Measurements from ENCODE around the gene NBEAL2. TPM values are rescaled to one million over a fixed set of nuclear protein-coding genes. Genes with fewer than 3 reads are reported as not detected.

The NBEAL2 gene
- total RNA-seq, 1 donor from 2014 or later: 20.0 TPM

- no peaks in the 10 kb centered on the region for H3K27me3 ChIP-seq (ENCODE audit: control insufficient read depth, insufficient read depth, low read length)
- DNase-seq (ENCODE audit: low read depth): no peak
- H3K4me3 ChIP-seq (ENCODE audit: low read depth, low read length): no peak overlapping the region
- TF ChIP-seq, protein P1, sequence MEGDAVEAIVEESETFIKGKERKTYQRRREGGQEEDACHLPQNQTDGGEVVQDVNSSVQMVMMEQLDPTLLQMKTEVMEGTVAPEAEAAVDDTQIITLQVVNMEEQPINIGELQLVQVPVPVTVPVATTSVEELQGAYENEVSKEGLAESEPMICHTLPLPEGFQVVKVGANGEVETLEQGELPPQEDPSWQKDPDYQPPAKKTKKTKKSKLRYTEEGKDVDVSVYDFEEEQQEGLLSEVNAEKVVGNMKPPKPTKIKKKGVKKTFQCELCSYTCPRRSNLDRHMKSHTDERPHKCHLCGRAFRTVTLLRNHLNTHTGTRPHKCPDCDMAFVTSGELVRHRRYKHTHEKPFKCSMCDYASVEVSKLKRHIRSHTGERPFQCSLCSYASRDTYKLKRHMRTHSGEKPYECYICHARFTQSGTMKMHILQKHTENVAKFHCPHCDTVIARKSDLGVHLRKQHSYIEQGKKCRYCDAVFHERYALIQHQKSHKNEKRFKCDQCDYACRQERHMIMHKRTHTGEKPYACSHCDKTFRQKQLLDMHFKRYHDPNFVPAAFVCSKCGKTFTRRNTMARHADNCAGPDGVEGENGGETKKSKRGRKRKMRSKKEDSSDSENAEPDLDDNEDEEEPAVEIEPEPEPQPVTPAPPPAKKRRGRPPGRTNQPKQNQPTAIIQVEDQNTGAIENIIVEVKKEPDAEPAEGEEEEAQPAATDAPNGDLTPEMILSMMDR (IDR thresholded peaks at IDR 0.05; ENCODE audit: insufficient read depth, low read length, severe bottlenecking): no peak
- FAIRE-seq: no peak
- H3K36me3 ChIP-seq (ENCODE audit: control insufficient read depth, insufficient read depth, low read length): peaks cover 20% of the 10 kb centered on the region
Measured at GRCh38 chr3:46987319-46987742, 7.9 kb downstream of the NBEAL2 start.

DNA sequence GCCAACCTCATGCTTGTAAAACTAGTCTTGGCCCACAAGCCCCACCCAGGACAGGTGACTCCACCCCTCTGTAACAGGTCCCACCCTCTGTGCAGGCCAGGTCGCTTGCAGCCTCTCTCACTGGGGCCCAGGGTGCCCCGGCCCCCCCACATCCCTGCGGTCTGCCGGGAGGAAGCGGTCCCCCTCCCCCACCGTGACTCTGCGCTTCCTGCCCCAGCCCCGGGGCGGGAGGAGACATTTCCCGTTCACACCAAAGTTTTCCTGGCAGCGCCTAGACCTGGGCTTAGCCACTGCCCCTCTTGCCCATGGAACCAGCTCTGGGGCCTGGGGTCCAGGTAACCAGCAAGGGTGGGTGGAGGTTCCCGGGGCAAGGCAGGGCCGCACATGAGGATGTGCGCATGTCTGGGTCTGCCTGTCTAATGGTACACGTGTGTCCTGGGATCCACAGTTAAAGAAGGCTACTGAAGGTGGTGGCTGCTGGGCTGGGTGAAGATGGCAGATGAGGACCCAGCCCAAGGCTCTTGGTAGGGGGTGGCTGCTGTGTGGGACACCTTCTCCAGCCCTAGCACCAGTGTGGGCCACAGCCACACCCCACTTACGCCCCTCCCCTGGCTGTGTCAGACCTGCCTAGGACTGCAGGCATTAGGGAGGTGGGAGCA, 8.4 kb downstream of the NBEAL2 start:
- Histone ChIP-seq H3K27me3 (ENCODE audit: control insufficient read depth, insufficient read depth, low read length) (no peaks in the 10 kb centered on the region), H3K4me3 (ENCODE audit: low read depth, low read length) (no peak overlapping the region), H3K36me3 (ENCODE audit: control insufficient read depth, insufficient read depth, low read length) (peaks cover 24% of the 10 kb centered on the region)
- TF ChIP-seq, protein P1 (IDR thresholded peaks at IDR 0.05; ENCODE audit: insufficient read depth, low read length, severe bottlenecking): no peak
- DNase-seq (ENCODE audit: low read depth) (peak; percentile 70), FAIRE-seq (no peak)

DNA sequence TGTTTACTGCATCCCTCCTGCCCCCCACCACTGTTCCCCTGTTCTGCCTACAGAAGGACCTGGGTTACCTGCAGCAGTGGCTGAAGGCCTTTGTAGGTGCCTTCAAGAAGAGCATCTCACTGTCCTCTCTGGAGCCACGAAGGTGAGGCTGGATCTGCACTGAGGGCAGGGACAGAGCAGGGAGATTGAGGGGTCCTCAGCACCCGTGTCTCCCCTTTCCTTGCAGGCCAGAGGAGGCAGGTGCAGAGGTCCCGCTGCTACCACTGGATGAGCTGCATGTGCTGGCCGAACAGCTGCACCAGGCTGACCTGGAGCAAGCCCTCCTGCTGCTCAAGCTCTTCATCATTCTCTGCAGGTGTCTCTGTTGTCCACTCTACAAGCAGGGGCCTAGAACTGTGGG, 9.2 kb downstream of the NBEAL2 start:
- no peaks in the 10 kb centered on the region for H3K27me3 ChIP-seq (ENCODE audit: control insufficient read depth, insufficient read depth, low read length)
- TF ChIP-seq, protein P1 (IDR thresholded peaks at IDR 0.05; ENCODE audit: insufficient read depth, low read length, severe bottlenecking): no peak
- peaks cover 25% of the 10 kb centered on the region for H3K36me3 ChIP-seq (ENCODE audit: control insufficient read depth, insufficient read depth, low read length)
- no peak for DNase-seq (ENCODE audit: low read depth)
- FAIRE-seq: no peak
- H3K4me3 ChIP-seq (ENCODE audit: low read depth, low read length): no peak overlapping the region

DNA sequence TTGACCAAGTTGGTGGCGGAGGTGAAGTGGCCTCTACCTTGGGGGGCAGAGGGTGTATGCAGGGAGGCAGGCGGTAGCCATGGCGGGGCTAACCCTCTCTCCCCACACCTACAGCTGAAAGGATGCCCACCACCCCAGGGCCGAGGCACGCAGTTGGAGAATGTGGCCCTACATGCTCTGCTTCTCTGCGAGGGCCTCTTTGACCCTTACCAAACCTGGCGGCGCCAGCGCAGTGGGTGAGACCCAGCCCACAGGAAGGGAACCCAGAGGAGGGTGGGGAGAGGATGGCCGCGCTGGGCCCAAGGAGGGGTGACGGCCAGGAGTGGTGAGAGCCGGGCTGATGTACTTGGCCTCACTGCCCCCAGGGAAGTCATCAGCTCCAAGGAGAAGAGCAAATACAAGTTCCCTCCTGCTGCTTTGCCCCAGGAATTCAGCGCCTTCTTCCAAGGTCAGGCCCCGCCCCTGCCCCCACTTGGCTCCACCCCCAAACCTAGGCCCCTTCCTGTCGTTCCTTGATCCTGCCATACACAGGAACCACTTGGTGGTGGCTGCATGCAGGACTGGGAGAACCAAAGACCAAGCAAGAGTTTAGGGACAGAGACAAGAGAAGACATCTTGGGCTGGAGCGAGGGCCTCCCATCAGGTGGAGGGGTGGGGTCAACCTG, 9.8 kb downstream of the NBEAL2 start:
- TF ChIP-seq, protein P1 (IDR thresholded peaks at IDR 0.05; ENCODE audit: insufficient read depth, low read length, severe bottlenecking): no peak
- FAIRE-seq (no peak), DNase-seq (ENCODE audit: low read depth) (no peak)
- Histone ChIP-seq H3K4me3 (ENCODE audit: low read depth, low read length) (no peak overlapping the region), H3K36me3 (ENCODE audit: control insufficient read depth, insufficient read depth, low read length) (peaks cover 26% of the 10 kb centered on the region), H3K27me3 (ENCODE audit: control insufficient read depth, insufficient read depth, low read length) (no peaks in the 10 kb centered on the region)

- TF ChIP-seq, protein P1 (IDR thresholded peaks at IDR 0.05; ENCODE audit: insufficient read depth, low read length, severe bottlenecking): no peak
- Histone ChIP-seq H3K36me3 (ENCODE audit: control insufficient read depth, insufficient read depth, low read length) (peaks cover 34% of the 10 kb centered on the region), H3K4me3 (ENCODE audit: low read depth, low read length) (no peak overlapping the region), H3K27me3 (ENCODE audit: control insufficient read depth, insufficient read depth, low read length) (no peaks in the 10 kb centered on the region)
- FAIRE-seq (no peak), DNase-seq (ENCODE audit: low read depth) (no peak)
Measured at GRCh38 chr3:46990573-46991374, 11.3 kb downstream of the NBEAL2 start.

Measured in bronchial epithelial cell (primary cell).